Progenitor cell of endocrine pancreas (in vitro differentiated cells): ENCODE measurements around the gene NOL3. TPM values are rescaled to one million over a fixed set of nuclear protein-coding genes. Genes with fewer than 3 reads are reported as not detected.

Source experiments
- DNase-seq: peaks from one replicate; pipeline ENCODE4 v3.0.0; 2021; ENCODE audit warnings: low spot score; ENCODE audit not compliant: unreplicated experiment
- H3K27ac Mint-ChIP-seq: 2 replicates; pipeline ENCODE4 v1.8.0; 2021; ENCODE audit warnings: mild to moderate bottlenecking, moderate library complexity, mixed read lengths
- H3K27me3 Mint-ChIP-seq: 2 replicates; pipeline ENCODE4 v1.8.0; 2021; ENCODE audit warnings: mixed read lengths
- H3K36me3 Mint-ChIP-seq: 2 replicates; pipeline ENCODE4 v1.8.0; 2022; ENCODE audit warnings: mixed read lengths; ENCODE audit not compliant: insufficient read depth
- H3K4me1 Mint-ChIP-seq: 2 replicates; pipeline ENCODE4 v1.8.0; 2021; ENCODE audit warnings: low read depth, mixed read lengths
- H3K4me3 Mint-ChIP-seq: 2 replicates; pipeline ENCODE4 v1.8.0; 2021; ENCODE audit warnings: low read depth, mild to moderate bottlenecking, moderate library complexity, mixed read lengths
- H3K9me3 Mint-ChIP-seq: 2 replicates; pipeline ENCODE4 v1.8.0; 2021; ENCODE audit warnings: low read depth, mixed read lengths
- CTCF ChIP-seq: fragments of 200-600 bp; sonication (generic); IDR thresholded peaks from one replicate; pipeline ENCODE4 v1.5.0; 2021; ENCODE audit warnings: antibody characterized with exemption, mild to moderate bottlenecking; ENCODE audit not compliant: unreplicated experiment
- microRNA-seq: library from miRNA; unstranded; fragments of <30 nt; microRNA quantifications from one replicate; pipeline ENCODE4 v1.1.0, GENCODE V29; 2020; ENCODE audit warnings: borderline number of aligned reads; ENCODE audit not compliant: unreplicated experiment
- total RNA-seq: library from RNA; stranded (reverse); gene quantifications from 2 replicates; pipeline ENCODE4 v1.2.1, GENCODE V29; 2021

Gene NOL3
- total RNA-seq, 1 donor from 2014 or later: 9.4 TPM

GRCh38 chr16:67216612-67217490 is 46.5 kb downstream of the NOL3 start:
- DNase-seq: no peak
- Mint-ChIP-seq H3K9me3 (no peaks in the 10 kb centered on the region), H3K27me3 (peaks cover 28% of the 10 kb centered on the region), H3K36me3 (no peaks in the 10 kb centered on the region), H3K4me3 (no peak overlapping the region), H3K27ac (no peak overlapping the region), H3K4me1 (no peaks in the 10 kb centered on the region)
- TF ChIP-seq CTCF: no peak

- no peak overlapping the region for H3K27ac Mint-ChIP-seq
- no peaks in the 10 kb centered on the region for H3K9me3 Mint-ChIP-seq
- no peak overlapping the region for H3K4me3 Mint-ChIP-seq
- H3K36me3 Mint-ChIP-seq: peaks cover 3% of the 10 kb centered on the region
- no peak for DNase-seq
- H3K27me3 Mint-ChIP-seq: peaks cover 3% of the 10 kb centered on the region
- no peak for TF ChIP-seq CTCF
- H3K4me1 Mint-ChIP-seq: peaks cover 17% of the 10 kb centered on the region
These were observed 53.7 kb downstream of the NOL3 start for GRCh38 chr16:67223992-67224391.

Small RNA genes within 50 kb of the gene (microRNA-seq; reads per million reads assigned to microRNA genes)
- 115 reads per million, percentile 56 among the genes with 10 or more reads in this experiment for gene MIR328

Other genes starting within 250 kb of the NOL3 start
- gene RRAD, start 245.0 kb upstream of the NOL3 start, total RNA-seq: 0.27 and 0.36 TPM in 2 replicates
- gene CIAO2B, start 236.1 kb upstream of the NOL3 start, total RNA-seq: 58.1 and 59.9 TPM in 2 replicates
- gene CES2, start 235.0 kb upstream of the NOL3 start, total RNA-seq: 39.2 and 43.9 TPM in 2 replicates
- 2.7 and 4.8 TPM in 2 replicates for gene CES3, start 209.3 kb upstream of the NOL3 start, total RNA-seq
- gene CES4A, start 181.9 kb upstream of the NOL3 start, total RNA-seq: 4.6 and 5.2 TPM in 2 replicates
- gene CBFB, start 141.4 kb upstream of the NOL3 start, total RNA-seq: 86.6 and 87.3 TPM in 2 replicates
- 20.4 and 21.0 TPM in 2 replicates for gene PHAF1, start 60.6 kb upstream of the NOL3 start, total RNA-seq
- gene B3GNT9, start 19.5 kb upstream of the NOL3 start, total RNA-seq: 5.1 TPM in 2 replicates
- 5.6 and 6.6 TPM in 2 replicates for gene TRADD, start 10.6 kb upstream of the NOL3 start, total RNA-seq
- 1.7 and 2.1 TPM in 2 replicates for gene FBXL8, start 10.6 kb upstream of the NOL3 start, total RNA-seq
- gene HSF4, start 5.8 kb upstream of the NOL3 start, total RNA-seq: 2.2 and 6.8 TPM in 2 replicates
- 137 and 145 TPM in 2 replicates for gene MATCAP1, start 13.4 kb downstream of the NOL3 start, total RNA-seq
- gene EXOC3L1, start 19.6 kb downstream of the NOL3 start, total RNA-seq: not detected in 2 replicates
- gene E2F4, start 21.6 kb downstream of the NOL3 start, total RNA-seq: 82.1 and 82.8 TPM in 2 replicates
- 5.4 and 5.5 TPM in 2 replicates for gene ELMO3, start 28.6 kb downstream of the NOL3 start, total RNA-seq
- 33.4 and 36.3 TPM in 2 replicates for gene TMEM208, start 56.6 kb downstream of the NOL3 start, total RNA-seq
- 28.2 and 30.2 TPM in 2 replicates for gene FHOD1, start 76.9 kb downstream of the NOL3 start, total RNA-seq
- 3.4 and 3.9 TPM in 2 replicates for gene SLC9A5, start 78.4 kb downstream of the NOL3 start, total RNA-seq
- 3.3 and 3.8 TPM in 2 replicates for gene PLEKHG4, start 109.0 kb downstream of the NOL3 start, total RNA-seq
- gene KCTD19, start 156.2 kb downstream of the NOL3 start, total RNA-seq: 0.14 and 1.4 TPM in 2 replicates
- gene LRRC36, start 156.3 kb downstream of the NOL3 start, total RNA-seq: 1.6 and 2.3 TPM in 2 replicates
- gene TPPP3, start 223.0 kb downstream of the NOL3 start, total RNA-seq: 17.5 and 26.8 TPM in 2 replicates
- gene ZDHHC1, start 245.9 kb downstream of the NOL3 start, total RNA-seq: 16.5 and 17.0 TPM in 2 replicates